Right cardiac atrium (tissue), 5 donors: ENCODE data around the gene MUC3A. TPM values are rescaled to one million over a fixed set of nuclear protein-coding genes. Genes with fewer than 3 reads are reported as not detected.
"Not testable (repeated sequence)": the region's sequence is repeated elsewhere in the genome, so short reads cannot be mapped to it uniquely, and the experiment has no call there.

Experiments used
- ATAC-seq, 2 donors: fragments of 200-7000 bp; cut with Tn5 transposase; one replicate each; pipeline versions ENCODE4 v1.8.0 to v1.9.1; 2020; ENCODE audit warnings: moderate library complexity in 2 of 2, mild to moderate bottlenecking in 1 of 2
- DNase-seq, 3 donors: peaks; one replicate each; pipeline ENCODE4 v3.0.0-alpha.2; 2020
- H3K27ac ChIP-seq: one replicate; pipeline ENCODE4 v1.5.1; 2013; ENCODE audit warnings: mild to moderate bottlenecking, low read length, control low read depth, moderate library complexity
- H3K27me3 ChIP-seq: one replicate; pipeline ENCODE4 v1.6.1; 2013; ENCODE audit not compliant: control insufficient read depth, insufficient read depth
- H3K4me1 ChIP-seq: one replicate; pipeline ENCODE4 v1.6.1; 2013; ENCODE audit warnings: low read length; ENCODE audit not compliant: control insufficient read depth, insufficient read depth
- H3K4me3 ChIP-seq: one replicate; pipeline ENCODE4 v1.5.1; 2013; ENCODE audit warnings: low read length, control low read depth
- H3K9me3 ChIP-seq: one replicate; pipeline ENCODE4 v1.6.1; 2013; ENCODE audit warnings: low read length; ENCODE audit not compliant: control insufficient read depth
- WGBS: extraction: QIAGEN DNeasy Blood & Tissue Kit; methylation state at CpG from one replicate; pipeline ENCODE4 v1.1.7; 2013; 5-methylcytosine and 5-hydroxymethylcytosine counted together
- intact Hi-C, 4 donors: fragments of 100-400 bp; cut with DNase I; formaldehyde crosslinking; loops; one replicate each; pipeline versions ENCODE4 v1.11.0 to v1.14.0; 2022 to 2023
- polyA plus RNA-seq: library from polyadenylated mRNA; stranded (reverse); fragments of 200-250 nt; gene quantifications from one replicate; pipeline ENCODE4 v1.2.3, GENCODE V29; 2013
- total RNA-seq, 4 donors: library from RNA; stranded (reverse); fragmentation: NEBNext Ultra II Directional; extraction: Animal tissue kit (Norgen Biotek cat#: 25700); gene quantifications; one replicate each; pipeline ENCODE4 v1.2.1, GENCODE V29; 2021
- donor health status: healthy with polysubstance abuse.
- donor health status: DM: no; HTN: yes; CAD: no.
- donor health status: DM: no; HTN: no; CAD: no.
- donor health status: DM: no; HTN: yes; CAD: no; lungs with severe emphysema.
- donor health status: DM: yes; HTN: yes; CAD: no.

MUC3A gene
- total and polyA plus RNA-seq, 5 donors = 0.06 to 0.63 (median 0.14) TPM

GRCh38 chr7:100974021-100974420 lies 24.7 kb downstream of the MUC3A start:
- no peak for ATAC-seq
- no peak for DNase-seq
- intact Hi-C loops = no loop called here
- no peaks in the 10 kb centered on the region for H3K27me3 ChIP-seq
- H3K27ac ChIP-seq = no peak overlapping the region
- H3K9me3 ChIP-seq = no peaks in the 10 kb centered on the region
- no peaks in the 10 kb centered on the region for H3K4me1 ChIP-seq
- WGBS = 74% methylated on average over 2 of the region's 2 CpGs
- no peak overlapping the region for H3K4me3 ChIP-seq

GRCh38 chr7:100975371-100975821 lies 26.1 kb downstream of the MUC3A start:
- H3K27ac ChIP-seq = no peak overlapping the region
- DNase-seq (no peak), ATAC-seq (peak in 1 of 2 donors; percentile 15)
- no peaks in the 10 kb centered on the region for H3K9me3 ChIP-seq
- no peaks in the 10 kb centered on the region for H3K27me3 ChIP-seq
- H3K4me1 ChIP-seq = no peaks in the 10 kb centered on the region
- H3K4me3 ChIP-seq = no peak overlapping the region
- WGBS = 64% methylated on average over 3 of the region's 3 CpGs
- intact Hi-C loops = no loop called here

- no peak for DNase-seq
- WGBS = 75% methylated on average over 4 of the region's 4 CpGs
- H3K27me3 ChIP-seq = no peaks in the 10 kb centered on the region
Measured at GRCh38 chr7:100978300-100978699, 29.0 kb downstream of the MUC3A start.

GRCh38 chr7:100983451-100984187 lies 34.3 kb downstream of the MUC3A start:
- Histone ChIP-seq H3K27ac (no peak overlapping the region), H3K4me3 (no peak overlapping the region), H3K4me1 (no peaks in the 10 kb centered on the region), H3K27me3 (no peaks in the 10 kb centered on the region), H3K9me3 (no peaks in the 10 kb centered on the region)
- DNase-seq (no peak), ATAC-seq (peak; percentile 23 to 40)
- intact Hi-C loops = no loop called here
- 53% methylated on average over 8 of the region's 8 CpGs for WGBS

More at GRCh38 chr7:100978300-100978699, 29.0 kb downstream of the MUC3A start:
- H3K4me1 ChIP-seq = no peaks in the 10 kb centered on the region
- ATAC-seq = no peak
- H3K9me3 ChIP-seq = no peaks in the 10 kb centered on the region
- intact Hi-C loops = no loop called here
- no peak overlapping the region for H3K4me3 ChIP-seq
- no peak overlapping the region for H3K27ac ChIP-seq

GRCh38 chr7:100984241-100984918 lies 35.0 kb downstream of the MUC3A start:
- H3K9me3 ChIP-seq, H3K27me3 ChIP-seq, H3K27ac ChIP-seq, H3K4me3 ChIP-seq, DNase-seq, H3K4me1 ChIP-seq, ATAC-seq, intact Hi-C loops: not testable (repeated sequence)
- 75% methylated on average over 14 of the region's 14 CpGs for WGBS

- H3K27me3 ChIP-seq, H3K4me3 ChIP-seq, ATAC-seq, DNase-seq, intact Hi-C loops, H3K27ac ChIP-seq, H3K4me1 ChIP-seq, H3K9me3 ChIP-seq: not testable (repeated sequence)
- 63% methylated on average over 4 of the region's 4 CpGs for WGBS
Measured at GRCh38 chr7:100985033-100985797, 35.9 kb downstream of the MUC3A start.

GRCh38 chr7:100991631-100992030 lies 42.3 kb downstream of the MUC3A start:
- H3K9me3 ChIP-seq = no peaks in the 10 kb centered on the region
- H3K4me3 ChIP-seq = no peak overlapping the region
- H3K27ac ChIP-seq = no peak overlapping the region
- intact Hi-C loops = no loop called here
- H3K27me3 ChIP-seq = no peaks in the 10 kb centered on the region
- 89% methylated on average over 9 of the region's 9 CpGs for WGBS
- DNase-seq (no peak), ATAC-seq (no peak)
- H3K4me1 ChIP-seq = no peaks in the 10 kb centered on the region

GRCh38 chr7:100992280-100992679 lies 42.9 kb downstream of the MUC3A start:
- H3K4me3 ChIP-seq, DNase-seq, H3K4me1 ChIP-seq, H3K27ac ChIP-seq, H3K27me3 ChIP-seq, intact Hi-C loops, ATAC-seq, H3K9me3 ChIP-seq: not testable (repeated sequence)
- 86% methylated on average over 11 of the region's 12 CpGs for WGBS

GRCh38 chr7:100994671-100995070 lies 45.3 kb downstream of the MUC3A start:
- H3K27me3 ChIP-seq, H3K9me3 ChIP-seq, DNase-seq, H3K4me1 ChIP-seq, intact Hi-C loops, H3K4me3 ChIP-seq, H3K27ac ChIP-seq: not testable (repeated sequence)
- peak in 1 of 2 donors; percentile 34 for ATAC-seq
- WGBS = no CpG with 5 or more reads among the region's 9 CpGs

GRCh38 chr7:100998530-100998929 lies 49.2 kb downstream of the MUC3A start:
- H3K27me3 ChIP-seq, H3K9me3 ChIP-seq, H3K27ac ChIP-seq, DNase-seq, ATAC-seq, H3K4me1 ChIP-seq, H3K4me3 ChIP-seq, intact Hi-C loops: not testable (repeated sequence)
- 77% methylated on average over 4 of the region's 10 CpGs for WGBS

GRCh38 chr7:100999334-100999733 lies 50.0 kb downstream of the MUC3A start:
- ATAC-seq = peak; percentile 55 to 60
- H3K27me3 ChIP-seq, H3K9me3 ChIP-seq, intact Hi-C loops, DNase-seq, H3K4me1 ChIP-seq, H3K27ac ChIP-seq, H3K4me3 ChIP-seq: not testable (repeated sequence)
- no CpG with 5 or more reads among the region's 9 CpGs for WGBS
